Mesothelial cell of epicardium (in vitro differentiated cells): ENCODE data around the gene CLK2. TPM values are rescaled to one million over a fixed set of nuclear protein-coding genes. Genes with fewer than 3 reads are reported as not detected.
A peak's percentile ranks its signal among the peaks of the same experiment; 100 is the strongest.

Source experiments
- DNase-seq, 2 experiments: peaks; one replicate each; pipeline ENCODE4 v3.0.0; 2021; ENCODE audit warnings: low spot score in 2 of 2; ENCODE audit not compliant: unreplicated experiment in 2 of 2
- H3K27ac Mint-ChIP-seq: 2 replicates; pipeline ENCODE4 v1.8.0; 2021; ENCODE audit warnings: mixed read lengths
- H3K27me3 Mint-ChIP-seq: 2 replicates; pipeline ENCODE4 v1.8.0; 2021; ENCODE audit warnings: low read depth, mixed read lengths
- H3K36me3 Mint-ChIP-seq: 2 replicates; pipeline ENCODE4 v1.8.0; 2021; ENCODE audit warnings: mixed read lengths
- H3K4me1 Mint-ChIP-seq: 2 replicates; pipeline ENCODE4 v1.8.0; 2021; ENCODE audit warnings: mixed read lengths
- H3K4me3 Mint-ChIP-seq: 2 replicates; pipeline ENCODE4 v1.8.0; 2021; ENCODE audit warnings: mild to moderate bottlenecking, moderate library complexity, mixed read lengths
- H3K9me3 Mint-ChIP-seq: 2 replicates; pipeline ENCODE4 v1.8.0; 2021; ENCODE audit warnings: mixed read lengths
- total RNA-seq: library from RNA; stranded (reverse); gene quantifications from 3 replicates; pipeline ENCODE4 v1.2.1, GENCODE V29; 2021
- TF ChIP-seq, protein P1 (sequence below): fragments of 200-600 bp; sonication (generic); IDR thresholded peaks from one replicate; pipeline ENCODE4 v1.5.0; 2021; ENCODE audit warnings: antibody characterized with exemption; ENCODE audit not compliant: unreplicated experiment

CLK2 gene
- total RNA-seq, 1 donor from 2014 or later = 108 TPM

- Mint-ChIP-seq H3K27ac (no peak overlapping the region), H3K27me3 (peaks cover 2% of the 10 kb centered on the region), H3K9me3 (no peaks in the 10 kb centered on the region), H3K4me3 (no peak overlapping the region), H3K4me1 (peaks cover 13% of the 10 kb centered on the region), H3K36me3 (no peaks in the 10 kb centered on the region)
- TF ChIP-seq, protein P1, sequence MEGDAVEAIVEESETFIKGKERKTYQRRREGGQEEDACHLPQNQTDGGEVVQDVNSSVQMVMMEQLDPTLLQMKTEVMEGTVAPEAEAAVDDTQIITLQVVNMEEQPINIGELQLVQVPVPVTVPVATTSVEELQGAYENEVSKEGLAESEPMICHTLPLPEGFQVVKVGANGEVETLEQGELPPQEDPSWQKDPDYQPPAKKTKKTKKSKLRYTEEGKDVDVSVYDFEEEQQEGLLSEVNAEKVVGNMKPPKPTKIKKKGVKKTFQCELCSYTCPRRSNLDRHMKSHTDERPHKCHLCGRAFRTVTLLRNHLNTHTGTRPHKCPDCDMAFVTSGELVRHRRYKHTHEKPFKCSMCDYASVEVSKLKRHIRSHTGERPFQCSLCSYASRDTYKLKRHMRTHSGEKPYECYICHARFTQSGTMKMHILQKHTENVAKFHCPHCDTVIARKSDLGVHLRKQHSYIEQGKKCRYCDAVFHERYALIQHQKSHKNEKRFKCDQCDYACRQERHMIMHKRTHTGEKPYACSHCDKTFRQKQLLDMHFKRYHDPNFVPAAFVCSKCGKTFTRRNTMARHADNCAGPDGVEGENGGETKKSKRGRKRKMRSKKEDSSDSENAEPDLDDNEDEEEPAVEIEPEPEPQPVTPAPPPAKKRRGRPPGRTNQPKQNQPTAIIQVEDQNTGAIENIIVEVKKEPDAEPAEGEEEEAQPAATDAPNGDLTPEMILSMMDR = no peak
- no peak for DNase-seq
Observed at GRCh38 chr1:155300553-155301329, 27.4 kb upstream of the CLK2 start.

GRCh38 chr1:155300024-155300423 lies 26.7 kb upstream of the CLK2 start:
- H3K4me3 Mint-ChIP-seq = no peak overlapping the region
- H3K27me3 Mint-ChIP-seq = peaks cover 2% of the 10 kb centered on the region
- DNase-seq = no peak
- no peaks in the 10 kb centered on the region for H3K9me3 Mint-ChIP-seq
- no peak overlapping the region for H3K27ac Mint-ChIP-seq
- H3K4me1 Mint-ChIP-seq = peaks cover 13% of the 10 kb centered on the region
- no peaks in the 10 kb centered on the region for H3K36me3 Mint-ChIP-seq
- TF ChIP-seq, protein P1 = no peak

DNA sequence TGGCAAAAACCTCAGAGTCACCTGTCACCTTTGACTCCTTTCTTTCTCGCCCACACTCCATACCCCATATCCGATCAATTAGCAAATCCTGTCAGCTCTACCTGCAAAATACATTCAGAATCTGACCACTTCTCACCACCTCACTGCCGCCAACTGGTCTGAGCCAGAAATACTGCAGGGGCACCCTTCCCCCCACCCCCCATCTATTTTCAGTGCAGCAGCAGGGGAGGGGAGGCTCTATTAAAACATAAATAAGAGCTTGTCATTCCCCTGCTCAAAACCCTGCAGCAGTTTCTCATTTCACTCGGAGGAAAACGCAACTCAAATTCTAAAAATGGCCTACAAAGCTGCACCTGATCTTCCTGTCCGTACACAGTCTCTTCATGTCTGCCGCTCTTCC lies 24.1 kb upstream of the CLK2 start:
- no peak for DNase-seq
- no peaks in the 10 kb centered on the region for H3K36me3 Mint-ChIP-seq

DNA sequence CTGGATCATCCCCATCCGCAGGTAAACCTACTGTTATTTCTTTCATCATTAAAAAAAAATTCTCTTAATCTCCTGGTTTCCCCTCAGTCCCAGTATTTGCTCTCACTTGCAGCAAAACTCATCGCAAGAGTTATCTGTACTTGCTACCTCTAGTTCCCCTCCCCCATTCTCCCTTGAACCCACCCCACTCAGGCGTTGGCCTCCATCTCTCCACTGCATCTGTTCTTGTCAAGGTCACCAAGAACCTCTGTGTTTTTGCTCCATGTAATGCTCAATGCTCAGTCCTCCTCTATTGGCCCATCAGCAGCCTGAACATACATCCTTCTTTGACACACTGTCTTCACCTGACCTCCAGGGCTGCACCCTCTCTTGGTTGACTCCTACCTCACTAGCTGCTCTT lies 23.4 kb upstream of the CLK2 start:
- H3K36me3 Mint-ChIP-seq = no peaks in the 10 kb centered on the region
- peaks cover 13% of the 10 kb centered on the region for H3K4me1 Mint-ChIP-seq
- no peak overlapping the region for H3K4me3 Mint-ChIP-seq
- no peaks in the 10 kb centered on the region for H3K9me3 Mint-ChIP-seq
- H3K27me3 Mint-ChIP-seq = peaks cover 5% of the 10 kb centered on the region
- TF ChIP-seq, protein P1 = no peak
- H3K27ac Mint-ChIP-seq = no peak overlapping the region
- DNase-seq = no peak

More for the DNA sequence above, 24.1 kb upstream of the CLK2 start:
- H3K9me3 Mint-ChIP-seq = no peaks in the 10 kb centered on the region
- H3K4me1 Mint-ChIP-seq = peaks cover 13% of the 10 kb centered on the region
- H3K27me3 Mint-ChIP-seq = peaks cover 5% of the 10 kb centered on the region
- no peak overlapping the region for H3K4me3 Mint-ChIP-seq
- TF ChIP-seq, protein P1 = no peak
- H3K27ac Mint-ChIP-seq = peak overlapping the region; percentile 11

DNA sequence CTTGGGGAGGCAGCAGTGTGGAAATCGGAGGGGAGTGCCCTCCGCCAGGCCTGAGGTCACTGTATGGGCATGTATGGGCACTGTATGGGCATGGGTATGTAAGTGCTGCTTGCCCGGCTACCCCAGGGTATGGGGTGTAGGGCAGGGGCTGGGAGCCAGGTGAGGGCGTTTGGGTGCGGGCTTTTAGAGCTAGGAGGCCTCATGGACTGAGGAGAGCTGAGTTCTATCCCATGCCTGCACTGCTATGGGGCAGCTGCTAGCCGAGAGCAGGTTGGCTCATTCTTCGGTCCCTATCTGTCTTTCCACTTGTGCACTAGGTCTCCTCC lies 22.6 kb upstream of the CLK2 start:
- TF ChIP-seq, protein P1 = no peak
- Mint-ChIP-seq H3K27me3 (peaks cover 5% of the 10 kb centered on the region), H3K9me3 (no peaks in the 10 kb centered on the region), H3K4me3 (no peak overlapping the region), H3K4me1 (peaks cover 13% of the 10 kb centered on the region), H3K36me3 (no peaks in the 10 kb centered on the region), H3K27ac (no peak overlapping the region)
- DNase-seq = no peak
